DOHH2 (cell line): Measurements from ENCODE around the gene CAMKV.

Source experiments
- CTCF ChIP-seq: fragments of 200-600 bp; sonication (generic); IDR thresholded peaks from one replicate; pipeline ENCODE4 v1.5.1; 2014; ENCODE audit warnings: antibody characterized with exemption, mild to moderate bottlenecking, low read depth, low read length; ENCODE audit not compliant: poor library complexity, severe bottlenecking
- EZH2phosphoT487 ChIP-seq: fragments of 200-600 bp; sonication (generic); IDR thresholded peaks from 2 replicates; pipeline ENCODE4 v1.6.1; 2017; ENCODE audit warnings: borderline replicate concordance, mild to moderate bottlenecking, antibody characterized with exemption, low read length, moderate library complexity, mixed read lengths

DNA sequence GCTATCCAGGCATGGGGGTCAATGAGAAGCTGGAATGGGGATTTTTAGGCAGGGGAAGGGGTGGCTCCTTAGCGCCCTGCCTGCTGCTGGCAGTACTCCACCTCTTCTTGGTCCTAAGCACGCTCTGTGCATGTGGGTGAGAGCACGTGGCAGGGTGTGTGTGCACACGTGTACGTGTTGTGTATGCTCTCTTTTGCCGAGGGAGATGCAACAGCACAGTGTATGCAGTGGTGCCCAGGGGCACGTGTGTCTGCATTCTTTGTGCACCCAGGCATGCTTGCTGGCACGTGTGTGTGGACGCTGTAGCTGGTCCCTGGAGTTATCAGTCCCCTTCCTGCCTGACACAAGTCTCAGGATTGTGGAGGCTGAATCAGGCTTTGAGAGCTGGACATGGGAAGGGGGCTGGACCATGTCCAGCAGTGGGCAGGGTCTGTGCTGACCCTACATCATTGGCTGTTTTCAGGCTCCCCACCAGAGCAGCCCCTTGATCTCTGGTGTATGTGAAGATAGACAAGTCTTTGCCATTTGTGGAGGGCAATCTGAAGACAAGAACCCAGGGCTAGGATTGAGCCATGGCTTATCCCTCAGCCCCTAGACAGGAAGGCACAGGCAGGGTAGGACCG, 1.9 kb upstream of the CAMKV start:
- no peak for TF ChIP-seq EZH2phosphoT487
- TF ChIP-seq CTCF = no peak
